Right lobe of liver (tissue), 4 donors: ENCODE measurements around the gene C1orf56.

ENCODE experiments used
- POLR2A ChIP-seq: fragments of 450-650 bp; IDR thresholded peaks from one replicate; pipeline ENCODE4 v1.6.1; 2017; ENCODE audit warnings: antibody characterized with exemption, mild to moderate bottlenecking
- TF ChIP-seq, protein P1 (sequence below), 4 donors: fragments of 200-600 bp in 3 of 4; fragments of 450-650 bp in 1 of 4; IDR thresholded peaks; one replicate each; pipeline versions ENCODE4 v1.5.1 to v1.8.0; 2016 to 2022; ENCODE audit warnings: antibody characterized with exemption in 4 of 4, mild to moderate bottlenecking in 2 of 4
- donor health status: DM: no; HTN: no; CAD: no.
- donor health status: DM: no; HTN: no; CAD: no.
- donor health status: DM: no; HTN: yes; CAD: no.

DNA sequence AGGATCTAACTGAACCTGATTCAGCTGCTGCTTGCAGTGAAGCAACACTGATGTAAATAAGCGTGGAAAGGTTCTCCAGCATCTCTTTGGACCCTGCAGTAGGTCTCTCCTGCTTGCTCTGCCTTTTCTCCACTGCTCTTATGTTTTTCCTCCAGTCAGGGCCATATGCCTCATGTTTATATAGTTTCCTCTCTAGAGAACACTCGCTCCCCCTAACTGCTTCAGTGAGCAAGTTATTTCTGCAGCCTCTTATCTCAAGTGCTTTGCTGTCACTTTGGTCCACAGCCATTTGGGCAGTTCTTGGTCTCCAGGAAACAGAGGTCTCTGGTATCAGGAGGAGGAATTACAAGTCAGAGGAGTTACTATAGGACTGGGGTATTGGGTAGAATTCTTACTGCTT, 34.0 kb upstream of the C1orf56 start:
- no peak for TF ChIP-seq POLR2A
- TF ChIP-seq, protein P1, sequence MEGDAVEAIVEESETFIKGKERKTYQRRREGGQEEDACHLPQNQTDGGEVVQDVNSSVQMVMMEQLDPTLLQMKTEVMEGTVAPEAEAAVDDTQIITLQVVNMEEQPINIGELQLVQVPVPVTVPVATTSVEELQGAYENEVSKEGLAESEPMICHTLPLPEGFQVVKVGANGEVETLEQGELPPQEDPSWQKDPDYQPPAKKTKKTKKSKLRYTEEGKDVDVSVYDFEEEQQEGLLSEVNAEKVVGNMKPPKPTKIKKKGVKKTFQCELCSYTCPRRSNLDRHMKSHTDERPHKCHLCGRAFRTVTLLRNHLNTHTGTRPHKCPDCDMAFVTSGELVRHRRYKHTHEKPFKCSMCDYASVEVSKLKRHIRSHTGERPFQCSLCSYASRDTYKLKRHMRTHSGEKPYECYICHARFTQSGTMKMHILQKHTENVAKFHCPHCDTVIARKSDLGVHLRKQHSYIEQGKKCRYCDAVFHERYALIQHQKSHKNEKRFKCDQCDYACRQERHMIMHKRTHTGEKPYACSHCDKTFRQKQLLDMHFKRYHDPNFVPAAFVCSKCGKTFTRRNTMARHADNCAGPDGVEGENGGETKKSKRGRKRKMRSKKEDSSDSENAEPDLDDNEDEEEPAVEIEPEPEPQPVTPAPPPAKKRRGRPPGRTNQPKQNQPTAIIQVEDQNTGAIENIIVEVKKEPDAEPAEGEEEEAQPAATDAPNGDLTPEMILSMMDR (IDR thresholded peaks at IDR 0.05), result no peak
